Breast epithelium (tissue), 3 donors: Measurements from ENCODE around the gene NNAT.

Experiments used
- POLR2A ChIP-seq: fragments of 450-650 bp; IDR thresholded peaks from one replicate; pipeline ENCODE4 v1.6.1; 2016; ENCODE audit warnings: antibody characterized with exemption, mild to moderate bottlenecking, moderate library complexity
- TF ChIP-seq, protein P1 (sequence below), 3 donors: fragments of 450-650 bp; IDR thresholded peaks; one replicate each; pipeline ENCODE4 v1.5.1; 2016 to 2017; ENCODE audit warnings: antibody characterized with exemption in 3 of 3, mild to moderate bottlenecking in 3 of 3, moderate library complexity in 3 of 3

DNA sequence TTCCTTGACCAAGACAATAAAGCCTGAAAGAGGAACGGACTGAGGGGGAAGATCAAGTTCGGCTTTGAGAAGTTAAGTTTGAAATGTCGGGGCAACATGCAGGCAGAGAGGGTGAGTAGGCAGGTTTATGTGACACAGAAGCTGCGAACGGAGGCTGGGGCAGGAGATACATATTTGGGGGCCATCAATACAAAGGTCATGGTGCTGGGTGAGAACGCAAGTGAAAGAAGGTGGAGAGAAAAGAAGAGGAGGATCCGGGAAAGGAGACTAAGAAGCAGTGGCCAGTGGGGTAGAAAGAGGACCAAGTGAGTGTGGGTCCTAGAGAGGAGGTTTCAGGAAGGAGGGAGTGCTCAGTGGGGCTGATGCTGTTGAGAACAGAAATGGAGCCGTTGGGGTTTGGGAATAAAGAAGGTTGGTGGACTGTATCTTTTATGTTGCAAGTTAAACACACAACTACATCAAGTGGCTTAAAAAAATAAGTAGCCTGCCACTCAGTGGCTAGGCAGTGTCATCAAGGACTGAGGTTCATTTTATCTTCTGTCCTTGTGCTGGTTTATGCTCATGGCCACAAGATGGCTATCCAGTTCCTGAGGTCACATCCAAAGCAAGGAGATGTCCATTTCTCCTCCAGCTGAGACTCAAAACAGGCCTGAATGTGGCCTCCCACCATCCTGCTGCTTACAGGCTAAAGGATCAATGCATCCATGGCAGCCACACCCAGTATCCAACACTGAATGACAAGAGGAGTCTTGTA lies 8.3 kb downstream of the NNAT start:
- TF ChIP-seq, protein P1, sequence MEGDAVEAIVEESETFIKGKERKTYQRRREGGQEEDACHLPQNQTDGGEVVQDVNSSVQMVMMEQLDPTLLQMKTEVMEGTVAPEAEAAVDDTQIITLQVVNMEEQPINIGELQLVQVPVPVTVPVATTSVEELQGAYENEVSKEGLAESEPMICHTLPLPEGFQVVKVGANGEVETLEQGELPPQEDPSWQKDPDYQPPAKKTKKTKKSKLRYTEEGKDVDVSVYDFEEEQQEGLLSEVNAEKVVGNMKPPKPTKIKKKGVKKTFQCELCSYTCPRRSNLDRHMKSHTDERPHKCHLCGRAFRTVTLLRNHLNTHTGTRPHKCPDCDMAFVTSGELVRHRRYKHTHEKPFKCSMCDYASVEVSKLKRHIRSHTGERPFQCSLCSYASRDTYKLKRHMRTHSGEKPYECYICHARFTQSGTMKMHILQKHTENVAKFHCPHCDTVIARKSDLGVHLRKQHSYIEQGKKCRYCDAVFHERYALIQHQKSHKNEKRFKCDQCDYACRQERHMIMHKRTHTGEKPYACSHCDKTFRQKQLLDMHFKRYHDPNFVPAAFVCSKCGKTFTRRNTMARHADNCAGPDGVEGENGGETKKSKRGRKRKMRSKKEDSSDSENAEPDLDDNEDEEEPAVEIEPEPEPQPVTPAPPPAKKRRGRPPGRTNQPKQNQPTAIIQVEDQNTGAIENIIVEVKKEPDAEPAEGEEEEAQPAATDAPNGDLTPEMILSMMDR (IDR thresholded peaks at IDR 0.05): no peak
- TF ChIP-seq POLR2A: no peak
